Trophoblast cell (in vitro differentiated cells and primary cell): ENCODE data around the gene HOXC9.

Experiments used
- DNase-seq, 2 donors: peaks; one replicate each; pipeline ENCODE4 v3.0.0-alpha.2; 2016
- H2AFZ ChIP-seq: 2 replicates; pipeline ENCODE4 v1.6.1; 2013; ENCODE audit warnings: low read length, moderate library complexity, mild to moderate bottlenecking; ENCODE audit not compliant: insufficient read depth, poor library complexity
- H2AK5ac ChIP-seq: 2 replicates; pipeline ENCODE4 v1.6.1; 2013; ENCODE audit warnings: mild to moderate bottlenecking, low read length
- H2BK120ac ChIP-seq: 2 replicates; pipeline ENCODE4 v1.6.1; 2013; ENCODE audit warnings: low read length, mild to moderate bottlenecking, moderate library complexity; ENCODE audit not compliant: insufficient read depth, poor library complexity
- H2BK12ac ChIP-seq: 2 replicates; pipeline ENCODE4 v1.6.1; 2013; ENCODE audit warnings: mild to moderate bottlenecking, low read length, moderate library complexity
- H2BK5ac ChIP-seq: 2 replicates; pipeline ENCODE4 v1.6.1; 2013; ENCODE audit warnings: low read length, low read depth, moderate library complexity, mild to moderate bottlenecking; ENCODE audit not compliant: poor library complexity
- H3K14ac ChIP-seq: 2 replicates; pipeline ENCODE4 v1.6.1; 2013; ENCODE audit warnings: mild to moderate bottlenecking, low read length
- H3K18ac ChIP-seq: 2 replicates; pipeline ENCODE4 v1.6.1; 2013; ENCODE audit warnings: mild to moderate bottlenecking, low read length
- H3K23ac ChIP-seq: 2 replicates; pipeline ENCODE4 v1.6.1; 2013; ENCODE audit warnings: low read length
- H3K27ac ChIP-seq: 2 replicates; pipeline ENCODE4 v1.5.1; 2013; ENCODE audit warnings: low read depth, mild to moderate bottlenecking, inconsistent platforms, low read length, moderate library complexity
- H3K27me3 ChIP-seq: 2 replicates; pipeline ENCODE4 v1.6.1; 2013; ENCODE audit warnings: inconsistent platforms, mild to moderate bottlenecking, low read length, moderate library complexity; ENCODE audit not compliant: insufficient read depth
- H3K36me3 ChIP-seq, 2 experiments: 1 replicate in 1 of 2; 2 replicates in 1 of 2; pipeline ENCODE4 v1.6.1; 2013; ENCODE audit warnings: low read length in 2 of 2, mild to moderate bottlenecking in 2 of 2, moderate library complexity in 1 of 2; ENCODE audit not compliant: insufficient read depth in 2 of 2, control insufficient read depth in 1 of 2
- H3K4ac ChIP-seq: 2 replicates; pipeline ENCODE4 v1.6.1; 2013; ENCODE audit warnings: low read depth, mild to moderate bottlenecking, low read length, moderate library complexity
- H3K4me1 ChIP-seq, 2 experiments: 1 replicate in 1 of 2; 2 replicates in 1 of 2; pipeline ENCODE4 v1.6.1; 2013; ENCODE audit warnings: low read length in 2 of 2, mild to moderate bottlenecking in 2 of 2, moderate library complexity in 1 of 2; ENCODE audit not compliant: insufficient read depth in 2 of 2, control insufficient read depth in 1 of 2
- H3K4me2 ChIP-seq: 2 replicates; pipeline ENCODE4 v1.6.1; 2013; ENCODE audit warnings: inconsistent platforms, mild to moderate bottlenecking, low read length, moderate library complexity
- H3K4me3 ChIP-seq: 2 replicates; pipeline ENCODE4 v1.5.1; 2013; ENCODE audit warnings: mild to moderate bottlenecking, low read depth, low read length, inconsistent platforms
- H3K79me1 ChIP-seq: one replicate; pipeline ENCODE4 v1.6.1; 2013; ENCODE audit warnings: low read length
- H3K79me2 ChIP-seq: 2 replicates; pipeline ENCODE4 v1.6.1; 2013; ENCODE audit warnings: low read length, mild to moderate bottlenecking; ENCODE audit not compliant: control insufficient read depth, insufficient read depth, poor library complexity
- H3K9ac ChIP-seq: 2 replicates; pipeline ENCODE4 v1.6.1; 2013; ENCODE audit warnings: mild to moderate bottlenecking, low read length
- H3K9me3 ChIP-seq: 2 replicates; pipeline ENCODE4 v1.6.1; 2013; ENCODE audit warnings: low read depth, mild to moderate bottlenecking, control low read depth, inconsistent platforms, low read length; ENCODE audit not compliant: insufficient read depth
- H4K12ac ChIP-seq: 2 replicates; pipeline ENCODE4 v1.6.1; 2013; ENCODE audit warnings: low read depth, mild to moderate bottlenecking, low read length, moderate library complexity
- H4K8ac ChIP-seq: 2 replicates; pipeline ENCODE4 v1.6.1; 2013; ENCODE audit warnings: low read depth, mild to moderate bottlenecking, low read length, moderate library complexity
- H4K91ac ChIP-seq: one replicate; pipeline ENCODE4 v1.6.1; 2013; ENCODE audit warnings: low read depth, mild to moderate bottlenecking, low read length, moderate library complexity
- WGBS: extraction: QIAGEN DNeasy Blood & Tissue Kit; methylation state at CpG from one replicate; pipeline ENCODE4 v1.1.7; 2013; ENCODE audit warnings: missing lambda C conversion rate; ENCODE audit not compliant: insufficient read length, insufficient coverage; ENCODE audit errors: extremely low coverage; 5-methylcytosine and 5-hydroxymethylcytosine counted together

Gene HOXC9

DNA sequence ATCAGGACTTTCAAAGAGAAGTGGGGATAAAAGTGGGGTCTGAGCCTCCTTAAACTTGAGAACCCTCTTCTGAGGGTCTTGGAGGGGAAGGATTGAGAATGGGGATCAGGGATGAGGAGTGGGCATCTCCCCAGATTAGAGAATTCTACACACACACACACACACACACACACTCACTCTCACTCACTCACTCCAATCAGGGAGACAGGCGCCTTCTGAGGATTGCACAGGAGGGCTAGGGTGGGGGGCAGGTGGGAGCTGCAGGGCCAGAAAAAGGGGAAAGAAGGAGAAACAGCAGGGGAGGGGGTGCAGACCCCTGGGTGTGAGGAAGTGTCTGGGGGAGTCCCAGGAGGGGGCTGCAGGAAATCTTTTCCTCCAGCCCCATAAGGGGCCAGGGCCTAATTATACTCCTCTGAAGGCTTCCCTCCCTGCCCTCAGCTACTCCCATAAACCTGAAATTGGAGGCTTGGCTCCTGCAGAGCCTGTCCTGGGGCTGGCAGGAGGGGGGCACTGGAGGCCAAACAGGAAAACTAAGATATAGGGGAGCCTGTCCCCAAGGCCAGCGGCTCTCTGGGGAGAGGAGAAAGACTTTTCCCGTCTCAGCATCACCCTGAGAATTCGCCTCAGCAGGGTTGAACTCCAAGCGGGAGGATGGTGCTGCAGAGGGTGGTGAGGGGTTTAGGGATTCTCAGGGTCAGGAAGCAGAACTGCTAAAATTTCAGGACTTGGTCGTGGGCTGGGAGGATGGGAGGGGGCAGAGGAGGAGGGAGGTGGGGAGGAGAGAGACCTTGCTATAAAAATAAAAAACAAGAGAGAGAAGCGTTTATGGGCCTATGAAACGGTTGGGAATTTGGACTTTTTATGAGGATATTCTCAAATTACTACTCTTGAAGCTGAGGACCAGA lies 1.6 kb downstream of the HOXC9 start:
- Histone ChIP-seq H3K27ac (no peak overlapping the region), H3K23ac (no peak overlapping the region), H2BK12ac (no peak overlapping the region), H4K91ac (no peak overlapping the region), H3K4me3 (no peak overlapping the region), H4K8ac (no peak overlapping the region), H2BK5ac (no peak overlapping the region), H3K9me3 (peaks cover 10% of the 10 kb centered on the region), H3K14ac (no peak overlapping the region), H3K4me1 (peaks cover 0 to 3% of the 10 kb centered on the region in 2 experiments), H3K18ac (no peak overlapping the region), H3K4ac (no peak overlapping the region), H4K12ac (no peak overlapping the region), H3K79me2 (no peaks in the 10 kb centered on the region), H2AK5ac (no peak overlapping the region), H3K79me1 (no peaks in the 10 kb centered on the region), H3K4me2 (no peak overlapping the region), H2AFZ (no peak overlapping the region), H3K27me3 (peaks cover 97% of the 10 kb centered on the region), H2BK120ac (no peak overlapping the region), H3K9ac (no peak overlapping the region), H3K36me3 (no peaks in the 10 kb centered on the region)
- DNase-seq, result no peak
- no CpG with 5 or more reads among the region's 8 CpGs for WGBS

DNA sequence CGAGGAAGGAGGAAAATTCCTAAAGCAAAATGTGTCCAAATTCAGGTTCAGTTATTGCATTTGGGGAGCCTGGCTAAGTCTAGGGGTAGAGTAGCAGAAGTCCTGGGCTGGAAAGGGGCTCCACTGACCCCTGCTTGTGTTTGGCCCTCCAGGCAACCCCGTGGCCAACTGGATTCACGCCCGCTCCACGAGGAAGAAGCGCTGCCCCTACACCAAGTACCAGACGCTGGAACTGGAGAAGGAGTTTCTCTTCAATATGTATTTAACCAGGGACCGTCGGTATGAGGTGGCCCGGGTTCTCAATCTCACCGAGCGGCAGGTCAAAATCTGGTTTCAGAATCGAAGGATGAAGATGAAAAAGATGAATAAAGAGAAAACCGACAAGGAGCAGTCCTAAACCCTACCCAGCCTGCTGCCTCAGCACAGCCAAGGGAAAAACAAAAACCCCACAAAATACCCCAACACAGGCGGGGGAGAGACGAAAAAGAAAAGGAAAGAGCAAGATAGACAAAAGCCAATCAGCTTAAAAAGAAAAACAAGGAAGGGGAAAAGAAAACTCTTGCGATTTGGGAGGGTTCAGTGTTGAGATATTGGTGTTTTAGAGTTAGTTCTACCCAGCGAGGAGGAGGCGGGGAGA lies 2.4 kb downstream of the HOXC9 start:
- no peak overlapping the region for H3K4ac ChIP-seq
- no peak overlapping the region for H2AFZ ChIP-seq
- no peak for DNase-seq
- H2BK120ac ChIP-seq, result no peak overlapping the region
- no peak overlapping the region for H4K12ac ChIP-seq
- H3K18ac ChIP-seq, result no peak overlapping the region
- no peak overlapping the region for H4K8ac ChIP-seq
- peaks cover 95% of the 10 kb centered on the region for H3K27me3 ChIP-seq
- H3K4me3 ChIP-seq, result no peak overlapping the region
- H3K36me3 ChIP-seq, result no peaks in the 10 kb centered on the region
- no peaks in the 10 kb centered on the region for H3K79me2 ChIP-seq
- no peak overlapping the region for H4K91ac ChIP-seq
- H3K9ac ChIP-seq, result no peak overlapping the region
- no peak overlapping the region for H3K4me2 ChIP-seq
- H3K4me1 ChIP-seq, result peaks cover 0 to 3% of the 10 kb centered on the region in 2 experiments
- no peak overlapping the region for H3K14ac ChIP-seq
- no peak overlapping the region for H2AK5ac ChIP-seq
- H3K23ac ChIP-seq, result no peak overlapping the region
- peaks cover 10% of the 10 kb centered on the region for H3K9me3 ChIP-seq
- WGBS, result no CpG with 5 or more reads among the region's 19 CpGs
- H3K27ac ChIP-seq, result no peak overlapping the region
- H3K79me1 ChIP-seq, result no peaks in the 10 kb centered on the region
- H2BK12ac ChIP-seq, result no peak overlapping the region
- no peak overlapping the region for H2BK5ac ChIP-seq

DNA sequence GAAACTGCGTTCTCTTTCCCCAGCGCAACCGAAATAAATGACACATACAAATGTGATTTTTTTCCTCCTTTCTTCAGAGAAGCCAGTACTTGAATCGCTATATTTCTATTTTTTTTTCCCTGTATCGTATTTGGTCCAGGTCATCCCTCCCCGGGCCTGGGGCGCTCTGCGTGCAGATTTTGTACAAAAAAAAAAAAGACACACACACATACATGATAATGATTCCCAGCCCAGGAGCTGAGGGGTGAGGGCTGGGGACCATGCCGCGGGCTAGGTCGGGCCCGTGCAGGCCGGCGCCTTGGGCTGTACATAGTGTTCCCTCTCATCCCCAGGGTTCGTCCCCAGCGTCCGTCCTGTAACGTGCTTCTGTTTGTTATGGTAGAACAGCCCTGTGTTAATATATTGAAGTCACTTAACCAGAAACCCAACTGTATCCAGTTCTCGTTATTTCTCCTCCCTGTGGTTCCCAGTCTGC lies 3.0 kb downstream of the HOXC9 start:
- Histone ChIP-seq H3K79me1 (no peaks in the 10 kb centered on the region), H3K4me1 (peaks cover 0 to 3% of the 10 kb centered on the region in 2 experiments), H3K9ac (no peak overlapping the region), H4K91ac (no peak overlapping the region), H4K8ac (no peak overlapping the region), H3K18ac (no peak overlapping the region), H2AFZ (no peak overlapping the region), H2BK120ac (no peak overlapping the region), H3K23ac (no peak overlapping the region), H3K4me2 (no peak overlapping the region), H3K4me3 (no peak overlapping the region), H4K12ac (no peak overlapping the region), H3K27me3 (peaks cover 95% of the 10 kb centered on the region), H2BK5ac (no peak overlapping the region), H3K36me3 (no peaks in the 10 kb centered on the region), H3K9me3 (peaks cover 10% of the 10 kb centered on the region), H3K27ac (no peak overlapping the region), H3K4ac (no peak overlapping the region), H2AK5ac (no peak overlapping the region), H2BK12ac (no peak overlapping the region), H3K79me2 (no peaks in the 10 kb centered on the region), H3K14ac (no peak overlapping the region)
- no CpG with 5 or more reads among the region's 19 CpGs for WGBS
- no peak for DNase-seq

GRCh38 chr12:54003625-54004024 lies 3.7 kb downstream of the HOXC9 start:
- H3K79me2 ChIP-seq, result no peaks in the 10 kb centered on the region
- H3K9me3 ChIP-seq, result peaks cover 7% of the 10 kb centered on the region
- H3K27me3 ChIP-seq, result peaks cover 94% of the 10 kb centered on the region
- H3K4me3 ChIP-seq, result no peak overlapping the region
- H3K4me2 ChIP-seq, result no peak overlapping the region
- no peak overlapping the region for H3K14ac ChIP-seq
- no peak overlapping the region for H2BK5ac ChIP-seq
- H3K4ac ChIP-seq, result no peak overlapping the region
- no peaks in the 10 kb centered on the region for H3K79me1 ChIP-seq
- no peak overlapping the region for H2BK120ac ChIP-seq
- no peak overlapping the region for H2BK12ac ChIP-seq
- H3K4me1 ChIP-seq, result peaks cover 0 to 3% of the 10 kb centered on the region in 2 experiments
- no peak overlapping the region for H4K91ac ChIP-seq
- no peak for DNase-seq
- H3K27ac ChIP-seq, result no peak overlapping the region
- no peak overlapping the region for H2AK5ac ChIP-seq
- H3K18ac ChIP-seq, result no peak overlapping the region
- no peak overlapping the region for H3K9ac ChIP-seq
- WGBS, result no CpG with 5 or more reads among the region's 3 CpGs
- no peak overlapping the region for H4K8ac ChIP-seq
- H2AFZ ChIP-seq, result no peak overlapping the region
- no peak overlapping the region for H3K23ac ChIP-seq
- H4K12ac ChIP-seq, result no peak overlapping the region
- no peaks in the 10 kb centered on the region for H3K36me3 ChIP-seq
